Measurements from ENCODE around the gene ADAM15. TPM values are rescaled to one million over a fixed set of nuclear protein-coding genes. Genes with fewer than 3 reads are reported as not detected.
A peak's percentile ranks its signal among the peaks of the same experiment; 100 is the strongest.

The ADAM15 gene
- total RNA-seq, 4 donors from 2014 or later, result 58.6 to 270 (median 153) TPM

DNA sequence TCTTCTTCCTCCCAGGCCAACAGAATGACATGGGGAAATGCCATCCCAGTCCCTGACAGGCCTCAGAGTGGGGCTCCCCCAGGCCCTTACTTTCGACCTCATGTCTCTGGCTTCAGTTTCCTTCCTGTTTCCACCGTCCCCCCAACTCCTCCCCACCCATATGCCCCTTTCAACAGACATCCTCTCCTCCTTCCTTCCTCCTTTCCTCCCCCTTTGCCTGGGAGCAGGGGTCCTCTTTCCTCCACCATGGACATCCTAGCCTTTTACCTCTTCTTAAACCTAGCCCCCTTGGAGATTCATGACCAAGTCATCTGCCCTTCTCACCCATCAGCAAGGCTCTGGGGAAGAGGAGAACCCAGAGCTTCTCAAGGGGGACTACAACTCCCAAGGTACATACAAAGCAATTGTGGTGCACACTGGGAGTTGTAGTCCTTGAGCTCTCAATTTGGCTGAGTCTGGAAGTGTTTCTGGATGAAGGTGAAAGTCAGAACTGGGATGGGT lies 44.5 kb upstream of the ADAM15 start:
- Histone ChIP-seq H3K27ac (peak overlapping the region; percentile 93 to 99), H3K9me3 (no peaks in the 10 kb centered on the region), H3K4me1 (peaks cover 0 to 12% of the 10 kb centered on the region in 2 donors), H3K36me3 (no peaks in the 10 kb centered on the region), H3K4me3 (no peak overlapping the region), H3K27me3 (no peaks in the 10 kb centered on the region)
- TF ChIP-seq, protein P1, sequence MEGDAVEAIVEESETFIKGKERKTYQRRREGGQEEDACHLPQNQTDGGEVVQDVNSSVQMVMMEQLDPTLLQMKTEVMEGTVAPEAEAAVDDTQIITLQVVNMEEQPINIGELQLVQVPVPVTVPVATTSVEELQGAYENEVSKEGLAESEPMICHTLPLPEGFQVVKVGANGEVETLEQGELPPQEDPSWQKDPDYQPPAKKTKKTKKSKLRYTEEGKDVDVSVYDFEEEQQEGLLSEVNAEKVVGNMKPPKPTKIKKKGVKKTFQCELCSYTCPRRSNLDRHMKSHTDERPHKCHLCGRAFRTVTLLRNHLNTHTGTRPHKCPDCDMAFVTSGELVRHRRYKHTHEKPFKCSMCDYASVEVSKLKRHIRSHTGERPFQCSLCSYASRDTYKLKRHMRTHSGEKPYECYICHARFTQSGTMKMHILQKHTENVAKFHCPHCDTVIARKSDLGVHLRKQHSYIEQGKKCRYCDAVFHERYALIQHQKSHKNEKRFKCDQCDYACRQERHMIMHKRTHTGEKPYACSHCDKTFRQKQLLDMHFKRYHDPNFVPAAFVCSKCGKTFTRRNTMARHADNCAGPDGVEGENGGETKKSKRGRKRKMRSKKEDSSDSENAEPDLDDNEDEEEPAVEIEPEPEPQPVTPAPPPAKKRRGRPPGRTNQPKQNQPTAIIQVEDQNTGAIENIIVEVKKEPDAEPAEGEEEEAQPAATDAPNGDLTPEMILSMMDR (IDR thresholded peaks at IDR 0.05), result no peak
- TF ChIP-seq POLR2A (IDR thresholded peaks at IDR 0.05), result no peak
- intact Hi-C loops (cut with DNase I; ENCODE audit: low total_unique reads), result no loop called here
- no peak for DNase-seq

DNA sequence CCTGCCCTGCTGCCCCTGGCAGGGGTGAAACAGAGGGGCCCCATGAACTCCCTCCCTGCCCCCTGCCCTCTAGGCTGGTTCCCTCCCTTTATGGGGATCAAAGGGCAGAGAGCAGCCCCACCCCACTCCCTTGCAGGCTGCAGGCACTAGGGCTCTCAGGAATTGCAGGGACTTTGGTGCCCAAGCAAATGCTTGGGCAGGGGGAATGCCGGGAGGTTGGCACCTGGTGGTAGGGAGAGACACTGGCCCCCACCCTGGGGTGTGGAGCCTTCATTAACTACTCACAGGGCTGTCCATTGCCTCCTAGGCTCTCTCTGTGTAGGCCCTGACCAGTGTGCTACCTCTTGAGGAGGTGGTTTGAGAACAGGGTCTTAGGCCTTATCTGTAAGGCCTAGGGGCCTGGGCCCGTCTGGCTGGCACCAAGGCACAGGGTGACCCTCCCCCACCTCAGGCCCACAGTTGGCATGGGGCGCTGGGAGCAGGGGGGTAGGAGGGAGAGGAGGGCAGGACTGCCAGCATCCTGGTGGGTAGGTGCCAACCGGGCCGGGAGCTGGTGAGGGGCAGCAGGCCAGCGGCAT lies 43.8 kb upstream of the ADAM15 start:
- Histone ChIP-seq H3K36me3 (no peaks in the 10 kb centered on the region), H3K4me1 (peaks cover 0 to 19% of the 10 kb centered on the region in 2 donors), H3K27ac (peak overlapping the region in 1 of 2 donors; percentile 21), H3K9me3 (no peaks in the 10 kb centered on the region), H3K27me3 (no peaks in the 10 kb centered on the region), H3K4me3 (no peak overlapping the region)
- intact Hi-C loops (cut with DNase I; ENCODE audit: low total_unique reads), result no loop called here
- TF ChIP-seq, protein P1 (IDR thresholded peaks at IDR 0.05), result no peak
- DNase-seq, result no peak

DNA sequence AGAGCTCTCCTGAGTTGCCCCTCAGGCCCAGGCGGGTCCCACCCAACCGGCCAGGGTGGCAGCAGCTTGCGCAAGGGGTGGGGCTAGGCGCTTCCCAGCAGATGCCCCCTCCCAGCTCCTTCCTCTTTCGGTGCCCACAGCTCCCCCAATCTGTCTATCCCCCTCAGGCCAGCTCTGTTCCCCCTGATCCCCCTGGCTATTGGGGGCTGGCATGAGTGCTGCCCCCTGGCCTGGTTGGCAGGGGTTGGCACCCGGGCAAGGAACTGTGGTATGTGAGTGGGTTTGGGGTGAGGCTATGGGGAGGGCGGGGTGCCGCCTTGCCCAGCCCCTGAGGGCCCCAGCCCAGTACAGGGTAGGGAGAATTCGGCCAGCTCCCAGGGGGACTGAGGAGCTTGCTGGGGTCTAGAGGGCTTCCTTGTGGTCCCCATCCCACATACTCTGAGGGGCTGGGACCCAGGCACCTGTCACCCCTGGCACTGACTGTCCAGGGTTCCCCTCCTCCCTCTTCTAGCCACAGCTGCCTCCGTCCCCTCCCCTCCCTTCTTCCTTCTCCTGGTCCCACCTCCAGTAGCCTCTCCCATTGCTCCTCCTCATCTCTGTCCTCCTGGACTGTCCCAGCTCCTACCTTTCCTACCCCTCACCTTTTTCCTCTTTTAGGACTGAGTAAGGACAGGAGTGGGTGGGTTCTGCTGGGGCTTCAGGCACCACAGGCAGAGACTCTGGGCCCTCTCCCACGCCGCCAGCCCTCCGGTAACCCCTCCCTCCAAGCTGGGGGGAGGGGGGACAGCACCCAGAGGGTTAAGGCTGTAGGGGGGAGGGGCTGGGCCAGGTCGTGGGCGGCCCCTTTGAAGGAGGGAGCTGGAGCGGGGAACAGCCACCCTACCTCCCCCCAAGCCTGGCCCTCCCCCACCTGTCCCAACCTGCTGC lies 42.8 kb upstream of the ADAM15 start:
- Histone ChIP-seq H3K4me1 (peaks cover 0 to 21% of the 10 kb centered on the region in 2 donors), H3K9me3 (no peaks in the 10 kb centered on the region), H3K27ac (peak overlapping the region in 1 of 2 donors; percentile 41), H3K36me3 (no peaks in the 10 kb centered on the region), H3K4me3 (no peak overlapping the region), H3K27me3 (no peaks in the 10 kb centered on the region)
- intact Hi-C loops (cut with DNase I; ENCODE audit: low total_unique reads), result no loop called here
- DNase-seq, result no peak
- TF ChIP-seq, protein P1 (IDR thresholded peaks at IDR 0.05), result no peak
- TF ChIP-seq POLR2A (IDR thresholded peaks at IDR 0.05), result no peak

DNA sequence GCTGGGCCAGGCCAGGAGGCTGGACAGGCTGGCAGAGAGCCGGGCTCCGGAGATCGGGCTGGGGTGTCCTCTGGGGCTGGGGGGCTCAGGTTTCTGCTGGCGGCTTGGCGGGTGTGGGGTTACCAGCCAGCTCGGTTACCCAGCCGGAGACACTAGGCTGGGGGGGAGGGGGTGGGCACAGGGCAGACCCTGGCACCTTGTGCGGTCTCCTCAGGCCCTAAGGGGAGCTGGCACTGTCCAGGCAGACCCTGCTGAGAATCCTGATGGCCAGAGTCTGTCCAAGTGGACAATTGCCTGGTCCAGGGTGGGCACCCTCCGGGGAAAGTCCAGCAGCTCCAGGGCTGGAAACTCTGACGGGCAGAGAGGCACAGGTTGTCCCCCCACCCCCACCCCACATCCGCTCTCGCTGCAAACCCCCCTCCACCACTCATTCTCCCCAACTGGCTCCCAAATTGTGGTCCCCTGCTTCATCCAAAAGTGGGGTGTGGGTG lies 41.9 kb upstream of the ADAM15 start:
- peaks cover 0 to 19% of the 10 kb centered on the region in 2 donors for H3K4me1 ChIP-seq
- TF ChIP-seq, protein P1 (IDR thresholded peaks at IDR 0.05), result no peak
- no peak for TF ChIP-seq POLR2A (IDR thresholded peaks at IDR 0.05)
- intact Hi-C loops (cut with DNase I; ENCODE audit: low total_unique reads), result no loop called here
- H3K27me3 ChIP-seq, result no peaks in the 10 kb centered on the region
- no peak for DNase-seq
- no peak overlapping the region for H3K4me3 ChIP-seq
- no peaks in the 10 kb centered on the region for H3K36me3 ChIP-seq
- no peaks in the 10 kb centered on the region for H3K9me3 ChIP-seq
- no peak overlapping the region for H3K27ac ChIP-seq

DNA sequence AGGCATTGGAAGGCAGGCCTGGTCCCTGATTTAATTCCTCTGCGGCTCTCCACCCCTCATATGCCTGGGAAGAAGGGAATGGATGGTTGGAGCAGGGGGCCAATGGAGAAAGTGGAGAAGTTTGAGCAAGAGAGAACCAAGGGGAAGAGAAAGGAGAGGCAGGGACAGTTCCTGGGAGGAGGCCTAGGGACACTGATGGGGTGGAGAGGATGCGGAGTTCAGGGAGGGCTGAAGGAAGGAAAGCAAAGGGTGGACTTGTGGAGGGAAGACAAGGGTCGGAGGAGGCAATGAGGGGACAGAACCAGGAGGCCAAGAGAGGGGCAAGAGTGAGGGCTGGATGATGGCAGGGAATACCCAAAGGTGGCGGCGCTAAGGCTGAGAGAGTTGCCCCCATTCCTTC lies 41.4 kb upstream of the ADAM15 start:
- no peak overlapping the region for H3K27ac ChIP-seq
- H3K27me3 ChIP-seq, result no peaks in the 10 kb centered on the region
- intact Hi-C loops (cut with DNase I; ENCODE audit: low total_unique reads), result loop anchor here (5.0 kb wide), 1 partner anchor 47 kb away; the partner anchor contains the start of gene PYGO2
- H3K9me3 ChIP-seq, result no peaks in the 10 kb centered on the region
- DNase-seq, result no peak
- TF ChIP-seq, protein P1 (IDR thresholded peaks at IDR 0.05), result no peak
- TF ChIP-seq POLR2A (IDR thresholded peaks at IDR 0.05), result no peak
- no peak overlapping the region for H3K4me3 ChIP-seq
- H3K36me3 ChIP-seq, result no peaks in the 10 kb centered on the region
- peaks cover 0 to 14% of the 10 kb centered on the region in 2 donors for H3K4me1 ChIP-seq

All from uterus (tissue), 4 donors.